Hematopoietic multipotent progenitor cell treated with erythropoietin and hydrocortisone succinate and interleukin-3 and kit ligand, for 6 days (in vitro differentiated cells): ENCODE data around the gene POU4F2.

Source experiments
- DNase-seq: peaks from one replicate; pipeline ENCODE4 v3.0.0-alpha.2; 2015

POU4F2 gene, protein sequence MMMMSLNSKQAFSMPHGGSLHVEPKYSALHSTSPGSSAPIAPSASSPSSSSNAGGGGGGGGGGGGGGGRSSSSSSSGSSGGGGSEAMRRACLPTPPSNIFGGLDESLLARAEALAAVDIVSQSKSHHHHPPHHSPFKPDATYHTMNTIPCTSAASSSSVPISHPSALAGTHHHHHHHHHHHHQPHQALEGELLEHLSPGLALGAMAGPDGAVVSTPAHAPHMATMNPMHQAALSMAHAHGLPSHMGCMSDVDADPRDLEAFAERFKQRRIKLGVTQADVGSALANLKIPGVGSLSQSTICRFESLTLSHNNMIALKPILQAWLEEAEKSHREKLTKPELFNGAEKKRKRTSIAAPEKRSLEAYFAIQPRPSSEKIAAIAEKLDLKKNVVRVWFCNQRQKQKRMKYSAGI

DNA sequence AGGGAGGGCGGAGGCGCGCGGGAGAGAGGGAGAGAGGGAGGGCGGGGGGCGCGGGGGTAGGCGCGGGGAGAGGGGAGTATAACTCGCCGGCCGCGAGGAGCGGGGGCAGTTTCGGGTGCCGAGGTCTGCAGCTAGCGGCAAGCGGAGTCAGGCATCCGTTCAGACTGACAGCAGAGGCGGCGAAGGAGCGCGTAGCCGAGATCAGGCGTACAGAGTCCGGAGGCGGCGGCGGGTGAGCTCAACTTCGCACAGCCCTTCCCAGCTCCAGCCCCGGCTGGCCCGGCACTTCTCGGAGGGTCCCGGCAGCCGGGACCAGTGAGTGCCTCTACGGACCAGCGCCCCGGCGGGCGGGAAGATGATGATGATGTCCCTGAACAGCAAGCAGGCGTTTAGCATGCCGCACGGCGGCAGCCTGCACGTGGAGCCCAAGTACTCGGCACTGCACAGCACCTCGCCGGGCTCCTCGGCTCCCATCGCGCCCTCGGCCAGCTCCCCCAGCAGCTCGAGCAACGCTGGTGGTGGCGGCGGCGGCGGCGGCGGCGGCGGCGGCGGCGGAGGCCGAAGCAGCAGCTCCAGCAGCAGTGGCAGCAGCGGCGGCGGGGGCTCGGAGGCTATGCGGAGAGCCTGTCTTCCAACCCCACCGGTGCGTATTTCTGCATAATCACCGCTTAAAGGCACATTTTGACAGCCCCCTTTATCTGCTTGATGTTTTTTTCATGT is at the start of gene POU4F2:
TSS of gene POU4F2 (plus strand) at position 108 of the 720 bp plus-strand sequence. CDS start at position 356, 248 bp downstream.
- peak; percentile 20 for DNase-seq

DNA sequence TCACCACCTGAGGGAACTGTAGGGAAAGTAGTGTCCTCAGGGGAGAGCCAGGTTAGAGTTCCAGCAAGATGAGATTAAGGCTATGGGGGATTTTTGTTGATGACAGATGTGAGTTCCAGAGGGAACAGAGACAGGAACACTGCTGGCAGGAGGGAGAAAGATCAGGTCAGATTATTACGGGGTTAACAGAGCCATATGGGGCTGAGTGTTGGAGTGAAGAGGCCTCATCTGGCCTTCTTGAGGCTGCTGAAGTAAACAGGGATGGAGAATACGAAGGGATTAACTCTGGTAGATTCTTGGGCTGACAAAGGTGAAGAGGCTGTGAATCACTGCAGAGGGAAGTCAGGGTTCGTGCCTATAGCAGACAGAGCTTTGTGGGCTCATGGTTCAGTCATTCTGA is 47.9 kb upstream of the POU4F2 start:
- no peak for DNase-seq

DNA sequence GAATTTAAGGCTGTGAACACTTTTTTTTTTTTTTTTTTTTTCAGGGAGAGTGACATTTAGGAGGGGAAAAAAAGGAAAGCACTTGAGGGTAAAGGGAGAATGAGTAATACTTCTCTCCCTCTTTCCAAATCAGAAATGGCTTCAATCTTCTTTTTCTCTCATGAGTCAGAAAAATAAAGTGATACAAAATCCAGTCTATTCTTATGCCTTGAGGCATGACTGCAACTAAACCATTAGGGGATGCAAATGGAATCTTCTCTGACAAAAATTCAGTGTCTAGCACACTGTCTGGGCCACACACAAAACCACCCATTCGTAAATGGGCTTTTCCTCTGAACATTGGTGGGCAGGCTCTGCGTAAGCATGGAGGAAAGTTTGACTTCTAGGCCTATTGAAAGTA is 46.7 kb upstream of the POU4F2 start:
- DNase-seq, result no peak

DNA sequence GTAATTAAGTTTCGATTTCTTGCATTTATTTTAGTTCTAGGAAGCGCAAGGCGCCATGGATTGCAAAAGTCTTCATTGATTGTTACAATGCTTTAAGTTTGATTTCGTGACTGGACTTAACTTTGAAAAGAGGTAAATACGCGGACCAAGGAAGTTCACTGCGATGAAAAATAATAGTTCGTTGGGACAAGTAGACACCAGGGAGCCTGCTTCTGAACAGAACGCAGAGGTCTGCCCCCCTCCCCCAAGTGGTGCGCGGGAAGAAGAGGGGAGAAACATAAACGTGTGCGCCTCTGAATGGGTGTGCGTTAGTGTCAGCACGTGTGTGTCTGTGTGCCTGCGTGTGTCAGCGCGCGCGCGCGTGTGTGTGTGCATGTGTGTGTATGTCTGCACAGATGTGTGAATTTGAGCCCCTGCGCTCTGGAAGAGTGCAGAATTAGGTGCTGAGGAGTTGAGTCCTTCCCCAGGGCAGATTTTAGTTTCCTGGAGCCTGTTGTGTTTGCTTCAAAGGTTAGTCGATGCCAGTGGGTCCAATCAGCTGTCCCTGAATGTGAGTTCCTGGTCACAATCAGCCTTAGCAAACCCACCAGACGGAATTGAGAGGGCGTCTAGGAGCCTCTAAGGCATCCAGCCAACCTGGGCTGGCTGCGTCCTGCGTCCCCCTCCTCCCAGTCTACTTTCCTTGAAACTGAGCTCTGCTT is 5.8 kb upstream of the POU4F2 start:
- no peak for DNase-seq

DNA sequence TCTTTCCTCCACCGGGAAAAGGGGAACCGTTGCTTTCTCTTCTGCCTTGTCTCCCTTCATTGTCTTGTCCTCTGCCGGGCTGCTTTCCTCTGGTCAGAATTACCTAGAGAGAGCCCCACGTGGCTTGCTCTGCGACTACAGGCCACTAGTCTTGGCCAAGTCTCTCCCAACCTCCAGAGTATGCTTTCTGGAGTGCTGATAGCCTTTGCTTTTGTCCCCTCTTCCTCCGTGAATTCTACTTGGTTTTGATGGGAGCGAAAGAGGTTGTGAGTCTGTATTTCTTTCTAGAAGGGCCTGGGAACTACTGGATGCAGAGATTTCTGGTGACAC is 5.3 kb upstream of the POU4F2 start:
- no peak for DNase-seq

DNA sequence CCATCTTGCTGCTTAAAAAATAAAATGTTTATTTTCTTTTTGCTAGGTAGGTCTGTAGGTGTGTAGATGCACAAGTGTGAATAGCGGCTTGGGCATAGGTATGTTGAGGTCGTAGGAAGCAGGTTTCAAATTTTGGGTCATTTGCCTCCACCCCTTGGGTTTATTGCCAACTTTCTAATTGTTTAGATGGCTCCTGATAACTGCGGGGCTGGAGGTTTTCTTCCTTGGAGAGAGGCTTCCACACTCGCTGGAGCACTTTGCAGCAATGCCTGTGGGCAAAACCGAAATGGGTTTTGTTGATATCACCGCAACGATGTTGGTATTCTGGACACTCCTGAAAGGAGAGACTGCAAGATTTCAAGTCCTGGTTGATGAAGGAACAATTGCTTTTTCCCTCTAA is 3.9 kb upstream of the POU4F2 start:
- no peak for DNase-seq

DNA sequence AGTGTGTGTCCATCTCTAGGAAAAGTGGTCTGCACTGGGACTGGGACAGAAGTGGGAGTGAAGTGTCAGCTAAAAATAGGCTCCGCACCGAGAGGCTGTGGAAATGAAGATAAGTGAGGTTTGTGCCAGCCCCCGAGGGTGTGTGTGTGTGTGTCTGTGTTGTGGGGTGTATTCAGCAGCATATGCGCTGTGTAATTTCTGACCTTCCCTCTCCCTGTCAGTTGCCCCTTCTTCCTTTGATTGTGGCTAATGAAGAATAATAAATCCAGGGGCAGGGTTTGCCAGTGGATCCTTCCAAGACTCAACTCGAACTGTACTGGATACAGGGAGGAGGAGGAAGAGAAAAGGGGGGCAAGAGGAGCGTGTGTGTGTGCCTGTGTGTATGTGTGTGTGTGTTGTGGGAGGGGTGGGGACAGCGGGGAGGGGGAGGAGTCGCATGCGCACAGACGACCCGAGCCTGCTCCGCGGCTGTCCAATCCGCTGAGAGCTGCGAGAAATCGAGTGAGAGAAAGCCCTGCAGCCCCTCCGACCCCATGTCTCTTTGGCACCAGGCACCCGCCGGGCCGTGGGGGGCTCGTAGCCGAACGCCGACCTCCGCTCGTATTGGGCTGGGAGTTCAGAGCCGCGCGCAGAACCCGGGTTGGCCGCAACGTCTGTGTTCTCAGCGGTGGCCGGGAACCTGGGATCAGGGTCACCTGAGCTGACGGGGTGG is 916 bp upstream of the POU4F2 start:
- no peak for DNase-seq

DNA sequence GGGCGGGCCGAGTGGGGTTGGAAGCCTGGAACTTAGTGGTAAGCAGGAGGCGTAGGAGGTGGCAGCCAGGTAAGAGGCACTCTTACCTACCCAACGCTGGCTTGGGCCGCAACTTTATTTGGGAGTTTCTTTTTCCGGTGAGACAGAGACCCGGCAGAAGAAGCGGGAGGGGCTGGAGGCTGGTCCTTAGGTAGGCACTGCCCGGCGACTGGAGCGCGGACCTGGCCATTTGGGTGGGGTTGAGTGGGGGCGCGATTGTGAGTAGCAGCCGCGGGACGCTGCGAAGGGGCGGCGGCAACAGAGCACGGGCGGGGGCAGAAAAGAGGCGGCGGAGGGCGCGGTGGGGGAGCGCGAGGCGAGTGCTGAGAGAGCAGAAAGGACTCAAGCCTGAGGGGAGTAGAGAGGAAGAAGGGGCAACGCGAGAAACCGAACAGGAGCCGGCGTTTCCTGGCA is 334 bp upstream of the POU4F2 start:
- no peak for DNase-seq

DNA sequence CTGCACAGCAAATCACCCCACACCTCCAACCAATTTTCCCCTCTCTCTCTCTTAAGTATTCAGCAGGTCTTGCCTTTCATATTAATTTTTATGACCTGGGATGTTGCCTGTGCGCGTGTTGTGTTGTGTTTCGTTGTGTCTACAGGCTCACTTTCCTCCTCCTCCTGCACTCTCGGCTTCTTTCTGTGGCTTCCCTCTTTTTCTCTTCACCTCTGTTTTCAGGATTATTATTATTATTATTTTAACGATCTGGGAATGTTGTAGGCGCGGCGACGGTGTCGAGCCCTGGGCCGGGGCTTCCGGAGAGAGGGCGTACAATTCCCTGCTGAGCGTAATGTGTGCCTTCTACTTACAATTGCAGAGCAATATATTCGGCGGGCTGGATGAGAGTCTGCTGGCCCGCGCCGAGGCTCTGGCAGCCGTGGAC is 826 bp downstream of the POU4F2 start:
- no peak for DNase-seq

DNA sequence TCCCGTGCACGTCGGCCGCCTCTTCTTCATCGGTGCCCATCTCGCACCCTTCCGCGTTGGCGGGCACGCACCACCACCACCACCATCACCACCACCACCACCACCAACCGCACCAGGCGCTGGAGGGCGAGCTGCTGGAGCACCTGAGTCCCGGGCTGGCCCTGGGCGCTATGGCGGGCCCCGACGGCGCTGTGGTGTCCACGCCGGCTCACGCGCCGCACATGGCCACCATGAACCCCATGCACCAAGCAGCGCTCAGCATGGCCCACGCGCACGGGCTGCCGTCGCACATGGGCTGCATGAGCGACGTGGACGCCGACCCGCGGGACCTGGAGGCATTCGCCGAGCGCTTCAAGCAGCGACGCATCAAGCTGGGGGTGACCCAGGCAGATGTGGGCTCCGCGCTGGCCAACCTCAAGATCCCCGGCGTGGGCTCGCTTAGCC is 1.4 kb downstream of the POU4F2 start:
- DNase-seq, result no peak

DNA sequence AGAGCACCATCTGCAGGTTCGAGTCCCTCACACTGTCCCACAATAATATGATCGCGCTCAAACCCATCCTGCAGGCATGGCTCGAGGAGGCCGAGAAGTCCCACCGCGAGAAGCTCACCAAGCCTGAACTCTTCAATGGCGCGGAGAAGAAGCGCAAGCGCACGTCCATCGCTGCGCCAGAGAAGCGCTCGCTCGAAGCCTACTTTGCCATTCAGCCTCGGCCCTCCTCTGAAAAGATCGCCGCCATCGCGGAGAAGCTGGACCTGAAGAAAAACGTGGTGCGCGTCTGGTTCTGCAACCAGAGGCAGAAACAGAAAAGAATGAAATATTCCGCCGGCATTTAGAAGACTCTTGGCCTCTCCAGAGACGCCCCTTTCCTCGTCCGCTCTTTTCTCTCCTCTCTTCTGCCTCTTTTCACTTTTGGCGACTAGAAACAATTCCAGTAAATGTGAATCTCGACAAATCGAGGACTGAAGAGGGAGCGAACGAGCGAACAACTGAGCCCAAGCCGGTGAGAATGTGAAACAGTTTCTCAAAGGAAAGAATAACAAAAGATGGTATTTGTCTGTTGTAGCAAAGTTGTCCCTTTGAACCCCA is 1.9 kb downstream of the POU4F2 start:
- DNase-seq, result no peak

DNA sequence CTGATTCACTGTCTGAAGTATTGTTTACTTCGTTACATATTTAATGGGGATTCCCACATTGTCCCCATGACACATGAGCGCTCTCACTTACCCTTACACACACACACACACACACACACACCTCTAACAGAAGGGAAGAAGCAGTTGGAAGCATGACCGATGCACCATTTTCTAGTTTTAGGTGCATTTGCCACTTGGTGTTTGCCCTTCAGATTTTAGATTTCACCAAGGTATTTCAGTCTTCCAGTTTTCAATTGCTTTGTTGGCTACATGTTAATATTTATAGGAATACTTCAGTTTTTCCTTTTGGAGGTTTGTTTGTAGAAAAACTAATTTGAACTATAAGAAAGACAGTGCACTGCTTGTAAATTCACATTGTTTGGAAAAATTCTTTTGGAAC is 3.1 kb downstream of the POU4F2 start:
- DNase-seq, result no peak

DNA sequence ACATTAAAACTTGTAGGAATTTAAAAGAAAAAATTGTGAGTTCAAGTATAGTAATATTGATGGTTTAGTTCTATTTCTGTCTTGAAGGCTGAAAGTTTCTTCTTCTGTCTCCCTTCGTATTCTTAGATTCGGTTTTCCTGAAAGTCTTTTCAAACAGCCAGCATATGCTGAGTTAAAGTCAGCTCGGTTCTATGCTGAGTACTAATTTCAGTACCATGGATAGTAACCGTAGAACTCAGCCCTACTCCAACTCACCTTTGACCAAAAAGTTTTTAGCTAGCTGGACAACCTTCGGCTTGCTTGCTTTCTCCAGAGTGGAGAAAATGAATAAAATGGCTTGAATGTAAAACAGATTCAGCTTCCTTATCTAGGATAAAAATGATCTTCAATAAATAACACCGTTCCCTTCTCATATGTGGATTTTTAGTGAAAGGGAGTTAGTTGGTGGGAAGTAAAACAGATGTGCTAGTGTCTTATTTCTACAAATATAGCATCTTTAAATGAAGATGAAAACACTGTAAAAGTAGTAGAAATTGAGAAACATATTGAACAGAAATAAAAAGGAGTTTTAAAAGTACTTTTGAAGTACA is 5.2 kb downstream of the POU4F2 start:
- DNase-seq, result peak; percentile 69

DNA sequence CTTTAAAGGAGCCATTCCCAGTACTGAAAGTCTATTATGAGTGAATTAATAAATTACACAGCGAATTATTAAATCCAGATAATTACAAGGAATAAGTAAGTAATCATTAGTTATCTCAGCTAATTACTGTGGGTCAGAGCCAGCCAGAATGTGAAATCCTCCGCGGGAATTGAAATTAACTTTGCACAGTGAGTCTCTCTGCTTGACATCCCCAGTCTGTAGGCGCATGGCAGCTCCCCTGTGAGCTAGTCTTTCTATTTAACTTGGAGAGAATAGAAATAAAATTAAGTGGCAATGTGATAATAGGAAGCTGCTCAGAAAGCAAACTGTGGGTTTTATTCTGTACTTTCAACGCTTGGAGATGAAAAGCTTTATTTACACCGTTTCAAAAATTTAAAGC is 7.2 kb downstream of the POU4F2 start:
- DNase-seq, result no peak

DNA sequence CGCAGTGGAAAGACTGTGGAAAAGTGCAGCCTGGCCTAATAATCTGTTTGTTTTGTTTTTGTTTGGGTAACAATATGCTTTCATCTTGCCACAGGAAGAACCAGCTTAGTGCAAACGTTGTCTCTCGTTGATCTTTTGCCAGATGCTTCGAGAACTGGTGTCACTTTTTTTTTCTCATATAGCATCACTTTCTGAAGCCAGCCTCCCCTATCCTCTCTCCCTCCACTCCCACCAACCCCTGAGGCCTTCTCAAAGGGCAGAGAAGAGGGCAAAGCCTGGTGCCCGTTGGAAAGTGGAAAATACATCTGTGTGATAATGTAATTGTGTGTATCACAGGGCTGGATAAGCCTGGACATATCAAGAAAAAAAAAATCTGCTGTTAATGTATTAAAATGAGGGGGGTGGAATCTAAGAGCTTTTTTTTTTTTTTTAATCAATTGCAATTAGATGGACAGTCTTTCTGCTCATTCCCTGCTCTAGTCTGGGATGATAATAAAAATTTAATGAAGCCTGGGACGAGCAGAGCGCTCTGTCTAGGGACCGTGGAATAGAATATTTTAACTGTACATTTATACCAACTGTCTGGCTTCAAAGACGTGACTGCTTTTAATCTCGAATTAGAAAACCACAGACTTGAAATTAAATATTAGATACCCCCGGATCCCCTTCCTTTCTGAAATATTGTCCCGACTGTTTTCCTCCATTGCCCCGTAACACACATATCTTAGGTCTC is 8.1 kb downstream of the POU4F2 start:
- DNase-seq, result no peak

DNA sequence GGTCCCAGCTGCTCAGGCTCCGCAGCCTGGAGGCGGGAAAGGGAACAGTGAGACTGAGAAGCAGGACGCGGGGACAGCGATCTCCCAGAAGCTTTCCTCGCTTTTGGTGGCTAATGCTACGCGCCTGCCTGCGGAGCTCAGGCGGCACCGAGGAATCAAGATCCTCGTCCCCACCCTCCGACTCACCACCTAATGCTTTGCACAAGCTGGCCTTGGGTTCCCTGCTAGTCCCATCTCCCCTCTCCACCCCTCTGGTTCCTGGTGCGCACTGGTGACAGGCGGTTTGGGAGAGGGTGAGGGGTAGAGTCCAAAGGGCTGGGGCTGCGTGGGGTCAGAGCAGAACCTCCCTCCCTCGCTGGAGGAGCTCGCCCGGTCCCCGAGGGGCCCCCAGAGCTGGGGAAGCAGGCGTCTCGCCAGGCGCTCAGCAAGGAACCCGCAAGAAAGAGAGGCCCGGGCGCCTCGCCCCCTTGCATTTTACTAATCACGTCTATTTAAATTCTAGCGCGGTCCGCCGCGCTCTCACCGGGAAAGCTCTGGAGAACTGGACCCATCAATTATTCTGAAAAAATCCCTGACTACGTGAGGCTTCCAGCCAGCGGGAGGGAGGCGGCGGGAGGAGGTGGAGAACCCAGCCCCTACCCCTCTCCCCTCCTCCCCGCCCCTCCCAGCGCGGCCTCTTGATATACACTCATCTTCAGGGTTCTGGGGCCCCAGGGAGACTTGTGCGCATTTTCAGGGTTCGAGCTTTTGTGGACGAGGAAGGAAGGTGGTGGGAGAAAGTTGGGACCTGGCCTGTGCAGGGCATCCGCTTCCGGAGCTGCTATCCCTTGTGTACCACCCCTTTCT is 9.1 kb downstream of the POU4F2 start:
- no peak for DNase-seq

DNA sequence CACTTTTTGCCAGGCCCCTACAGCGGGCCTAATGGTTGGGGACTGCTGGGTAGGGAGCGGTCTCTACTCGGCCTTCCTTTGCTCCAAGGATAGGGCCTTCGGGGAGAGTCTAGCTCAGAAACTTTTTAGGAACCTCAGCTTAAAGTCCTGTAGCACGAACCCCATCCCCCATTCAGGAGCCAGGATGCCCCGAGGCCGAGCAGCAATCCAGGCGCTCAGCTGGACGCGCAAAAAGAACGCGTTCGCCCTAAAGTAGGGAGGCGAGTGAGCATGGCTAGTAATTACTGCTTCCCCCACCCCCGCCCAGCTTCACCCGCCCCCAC is 9.7 kb downstream of the POU4F2 start:
- DNase-seq, result no peak

DNA sequence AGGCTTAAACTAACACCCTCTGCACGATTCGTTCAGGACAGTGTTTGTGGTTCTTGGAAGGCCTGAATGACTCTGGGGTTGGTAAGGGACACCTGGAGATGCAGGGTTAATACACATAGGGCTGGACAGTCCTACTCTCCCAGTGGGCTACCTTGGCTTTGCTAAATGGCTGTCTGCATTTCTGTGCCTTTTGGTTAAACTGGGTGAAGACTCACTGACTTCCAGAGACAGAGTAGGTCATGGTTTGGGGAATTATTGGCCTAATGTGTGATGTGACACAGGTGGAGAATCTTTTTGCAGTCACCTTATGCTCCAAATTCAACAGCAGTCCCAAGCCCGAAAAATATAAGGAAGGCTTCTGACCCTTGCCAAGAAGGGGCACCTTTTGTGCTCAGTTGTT is 10.5 kb downstream of the POU4F2 start:
- no peak for DNase-seq

DNA sequence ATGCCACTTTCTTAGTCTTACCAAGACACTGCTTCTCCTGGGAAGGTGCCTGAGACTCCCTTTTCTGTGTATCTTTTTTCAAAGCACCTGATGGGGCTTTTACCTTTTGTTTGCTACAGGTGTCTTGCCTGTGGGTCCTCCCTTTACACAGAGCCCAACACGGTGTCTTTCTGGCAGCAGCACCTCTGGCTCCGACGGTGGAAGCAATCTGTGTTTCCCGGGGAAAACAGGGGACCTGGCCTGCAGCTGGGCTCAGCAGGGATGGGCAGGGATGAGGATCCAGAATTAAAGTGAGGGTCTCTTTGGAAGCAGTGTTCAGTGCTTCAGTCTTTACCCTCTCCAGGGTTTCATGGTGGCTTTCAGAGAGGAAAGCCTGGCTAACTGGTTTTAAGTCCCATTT is 11.3 kb downstream of the POU4F2 start:
- DNase-seq, result no peak

DNA sequence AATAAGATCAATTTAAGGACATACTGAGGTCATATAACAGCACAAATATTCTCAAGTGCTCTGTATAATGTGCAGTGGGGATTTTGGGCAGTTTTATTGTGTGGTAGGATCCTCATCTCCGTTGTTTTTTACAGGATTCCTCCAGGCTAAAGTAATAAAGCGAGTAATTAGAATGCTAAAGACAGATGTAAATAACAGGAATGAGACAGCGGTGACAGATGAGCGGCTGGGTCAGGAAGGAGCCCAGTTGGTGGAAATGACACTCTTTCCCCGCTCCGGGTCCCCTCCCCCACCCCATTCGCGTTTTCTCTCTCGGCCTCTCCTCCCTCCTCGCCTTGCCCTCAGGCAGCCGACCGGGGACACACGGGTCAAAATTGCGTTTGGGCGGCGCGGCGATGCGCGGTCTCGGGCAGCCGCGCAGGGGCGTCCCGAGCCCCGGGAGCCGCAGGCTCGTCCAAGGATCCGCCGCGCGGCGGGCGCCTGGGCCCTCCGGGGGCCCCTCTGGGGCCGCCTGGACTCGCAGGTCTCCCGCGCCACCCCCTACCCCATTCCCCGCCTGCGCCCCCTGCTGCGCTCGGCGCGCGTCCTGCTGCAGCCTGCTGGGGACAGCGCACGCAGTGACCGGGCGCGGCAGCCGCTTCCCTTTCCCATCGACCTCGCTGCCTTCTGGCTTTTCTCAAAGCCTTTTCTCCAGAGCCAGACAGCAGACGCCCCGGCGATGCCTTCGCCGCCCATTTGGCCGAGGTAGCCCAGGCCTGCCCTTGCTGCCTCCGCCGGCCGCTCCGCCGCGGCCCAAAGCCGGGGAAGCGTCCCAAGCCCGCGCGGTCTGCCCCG is 16.2 kb downstream of the POU4F2 start:
- DNase-seq, result no peak
